GM21825 (cell line): Measurements from ENCODE around the gene TNFSF9.

ENCODE experiments used
- ATAC-seq: cut with Tn5 transposase; IDR thresholded peaks from one replicate; pipeline ENCODE4 v1.9.1; 2021; ENCODE audit warnings: mild to moderate bottlenecking, moderate library complexity; ENCODE audit not compliant: unreplicated experiment

Gene TNFSF9, protein sequence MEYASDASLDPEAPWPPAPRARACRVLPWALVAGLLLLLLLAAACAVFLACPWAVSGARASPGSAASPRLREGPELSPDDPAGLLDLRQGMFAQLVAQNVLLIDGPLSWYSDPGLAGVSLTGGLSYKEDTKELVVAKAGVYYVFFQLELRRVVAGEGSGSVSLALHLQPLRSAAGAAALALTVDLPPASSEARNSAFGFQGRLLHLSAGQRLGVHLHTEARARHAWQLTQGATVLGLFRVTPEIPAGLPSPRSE

GRCh38 chr19:6530386-6531162, at the start of gene TNFSF9:
Gene TNFSF9 (plus strand): TSS chr19:6531026. CDS start chr19:6531037, 11 bp downstream.
- peak; percentile 27 for ATAC-seq

DNA sequence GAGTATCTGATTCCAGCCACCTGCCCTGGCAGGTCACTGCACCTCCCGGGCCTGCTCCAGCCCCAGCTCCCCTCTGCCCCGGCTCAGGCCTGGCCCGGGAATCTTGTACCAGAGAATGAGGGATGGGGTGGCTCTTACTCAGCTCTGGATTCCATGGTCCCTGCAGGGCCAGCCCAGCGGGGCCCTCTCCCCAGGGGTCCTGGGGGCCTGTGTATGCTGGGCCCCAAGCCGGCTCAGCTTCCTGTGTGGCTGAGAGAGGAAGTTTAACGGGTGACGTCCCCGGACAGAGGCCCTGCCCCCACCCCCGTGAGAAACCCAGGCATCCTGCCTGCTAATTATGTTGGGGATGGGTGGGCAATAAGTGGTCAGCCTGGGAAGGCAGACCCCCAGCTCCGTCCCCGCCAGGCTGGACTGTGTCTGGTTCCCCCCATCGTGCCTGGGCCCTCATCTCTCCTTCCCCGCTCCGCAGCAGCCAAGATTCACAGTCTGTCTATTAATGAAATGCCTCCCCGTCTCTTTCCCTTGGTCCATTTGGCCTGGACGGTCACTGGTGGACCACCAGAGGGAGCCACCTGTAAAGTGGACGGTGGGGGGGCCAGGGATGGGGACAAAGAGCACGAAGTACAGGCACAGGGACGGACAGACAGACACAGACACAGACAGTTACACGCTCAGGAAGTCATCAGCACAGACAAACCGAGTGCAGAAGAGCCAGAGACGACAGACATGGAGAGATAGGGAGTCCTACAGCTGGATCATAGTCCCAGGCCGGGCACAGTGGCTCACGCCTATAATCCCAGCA, 49.1 kb upstream of the TNFSF9 start, which contains the start of gene DENND1C:
Gene DENND1C (minus strand): TSS at position 247 of the 802 bp plus-strand sequence. CDS start 92 bp downstream, at position 155.
- peak; percentile 57 for ATAC-seq

GRCh38 chr19:6482343-6482686, 48.5 kb upstream of the TNFSF9 start:
- no peak for ATAC-seq

DNA sequence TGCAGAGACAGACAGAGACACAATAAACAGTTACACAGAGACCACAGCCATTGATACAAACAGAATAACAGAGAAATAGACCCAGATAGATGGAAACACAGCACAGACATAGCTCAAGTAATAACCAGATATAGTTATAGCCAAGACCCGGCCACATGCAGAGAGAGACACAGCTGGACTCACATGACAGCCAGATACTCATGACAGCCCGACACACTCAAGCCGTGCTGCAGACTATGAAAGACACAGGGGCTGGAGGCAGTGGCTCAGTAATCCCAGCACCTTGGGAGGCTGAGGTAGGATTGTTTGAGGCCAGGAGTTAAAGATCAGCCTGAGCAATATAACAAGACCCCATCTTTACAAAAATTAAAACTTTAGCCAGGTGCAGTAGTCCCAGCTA, 47.6 kb upstream of the TNFSF9 start:
- no peak for ATAC-seq

DNA sequence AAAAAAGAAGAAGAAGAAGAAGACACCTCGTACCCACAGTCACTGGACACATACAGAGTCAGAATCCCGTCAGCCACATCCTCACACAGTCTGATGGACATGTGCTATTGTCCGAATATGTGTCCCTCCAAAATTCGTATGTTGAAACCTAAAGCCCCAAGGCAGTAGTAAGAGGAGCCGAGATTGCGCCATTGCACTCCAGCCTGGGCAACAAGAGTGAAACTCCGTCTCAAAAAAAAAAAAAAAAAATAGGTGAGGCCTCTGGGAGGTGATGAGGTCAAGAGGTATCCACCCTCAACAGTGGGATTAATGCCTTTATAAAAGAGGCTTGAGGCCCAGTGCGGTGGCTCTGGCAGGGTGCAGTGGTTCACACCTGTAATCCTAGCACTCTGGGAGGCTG, 46.6 kb upstream of the TNFSF9 start:
- ATAC-seq, result no peak

- no peak for ATAC-seq
Measured at GRCh38 chr19:6484831-6485230, 46.0 kb upstream of the TNFSF9 start.

GRCh38 chr19:6489278-6490061, 41.4 kb upstream of the TNFSF9 start:
- ATAC-seq, result peak; percentile 58

GRCh38 chr19:6490134-6490533, 40.7 kb upstream of the TNFSF9 start:
- no peak for ATAC-seq

- no peak for ATAC-seq
Measured at GRCh38 chr19:6491802-6492592, 38.8 kb upstream of the TNFSF9 start.

DNA sequence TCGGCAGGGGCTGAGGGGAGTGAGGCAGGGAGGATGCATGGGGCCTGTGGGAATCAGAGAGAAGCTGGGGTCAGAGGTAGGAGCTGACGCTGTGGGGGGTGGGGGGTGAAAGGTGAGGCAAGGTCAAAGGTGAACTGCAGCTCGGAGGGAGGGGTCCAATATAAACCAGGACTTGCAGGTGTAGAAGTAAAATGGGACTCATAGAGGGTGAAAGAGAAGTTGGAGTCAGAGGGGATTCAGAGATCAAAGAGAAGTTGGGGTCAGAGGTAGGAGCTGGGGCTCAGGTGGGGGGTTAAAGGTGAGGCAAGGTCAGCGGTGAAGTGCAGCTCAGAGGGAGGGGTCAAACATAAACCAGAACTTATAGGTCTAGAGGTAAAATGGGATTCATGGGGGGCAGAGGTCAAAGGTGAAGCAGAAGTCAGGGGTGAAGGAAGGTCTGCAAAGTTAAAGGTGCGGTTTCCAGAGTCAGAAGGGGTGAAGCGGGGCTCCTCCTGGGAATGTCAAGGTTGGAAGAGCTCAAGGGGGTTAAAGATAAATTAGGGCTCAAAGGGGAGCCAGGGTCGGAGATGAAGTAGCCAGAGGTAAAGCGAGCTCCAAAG, 36.3 kb upstream of the TNFSF9 start:
- no peak for ATAC-seq

DNA sequence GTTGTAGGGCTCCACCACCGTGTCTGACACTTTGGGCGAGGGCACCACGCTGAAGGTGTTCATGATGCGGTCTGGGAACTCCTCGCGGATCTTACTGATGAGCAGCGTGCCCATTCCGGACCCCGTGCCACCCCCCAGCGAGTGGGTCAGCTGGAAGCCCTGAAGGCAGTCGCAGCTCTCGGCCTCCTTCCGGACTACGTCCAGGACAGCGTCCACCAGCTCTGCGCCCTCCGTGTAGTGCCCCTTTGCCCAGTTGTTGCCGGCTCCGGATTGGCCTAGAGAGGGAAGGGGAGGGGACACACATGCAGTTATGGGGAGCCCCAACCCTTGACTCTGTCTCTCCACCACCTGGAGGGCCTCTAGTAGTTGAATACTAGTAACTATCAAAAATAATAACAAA, 34.9 kb upstream of the TNFSF9 start:
- ATAC-seq, result no peak

GRCh38 chr19:6498294-6499036, 32.4 kb upstream of the TNFSF9 start:
- no peak for ATAC-seq

DNA sequence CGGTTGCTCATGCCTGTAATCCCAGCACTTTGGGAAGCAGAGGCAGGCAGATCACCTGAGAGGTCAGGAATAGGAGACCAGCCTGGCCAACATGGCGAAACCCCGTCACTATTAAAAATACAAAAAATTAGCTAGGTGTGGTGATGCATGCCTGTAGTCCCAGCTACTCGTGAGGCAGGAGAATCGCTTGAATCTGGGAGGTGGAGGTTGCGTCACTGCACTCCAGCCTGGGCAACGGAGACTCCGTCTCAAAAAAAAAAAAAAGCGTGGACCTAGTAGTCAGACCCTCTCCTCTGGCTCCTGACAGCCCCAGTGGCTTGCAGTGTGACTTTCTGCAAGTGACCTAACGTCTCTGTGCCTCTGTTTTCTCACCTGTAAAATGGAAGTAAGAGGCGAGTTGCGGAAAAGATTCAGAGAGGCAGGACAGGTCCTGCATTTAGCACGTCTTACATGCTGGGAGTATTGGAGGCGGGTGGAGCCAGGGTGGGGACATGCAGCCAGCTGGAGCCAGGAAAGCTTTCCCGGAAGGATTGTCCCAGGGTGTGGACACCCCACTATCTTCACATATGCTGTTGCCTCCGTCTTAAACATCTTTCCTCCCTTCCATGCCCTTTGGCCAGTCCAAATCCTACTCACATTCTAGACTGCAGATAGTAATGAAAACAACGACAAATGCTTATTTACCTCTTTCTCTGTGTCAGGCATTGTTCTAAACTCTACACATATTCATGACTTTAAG, 31.6 kb upstream of the TNFSF9 start:
- ATAC-seq, result no peak

- no peak for ATAC-seq
Measured at GRCh38 chr19:6500837-6501739, 29.7 kb upstream of the TNFSF9 start.

DNA sequence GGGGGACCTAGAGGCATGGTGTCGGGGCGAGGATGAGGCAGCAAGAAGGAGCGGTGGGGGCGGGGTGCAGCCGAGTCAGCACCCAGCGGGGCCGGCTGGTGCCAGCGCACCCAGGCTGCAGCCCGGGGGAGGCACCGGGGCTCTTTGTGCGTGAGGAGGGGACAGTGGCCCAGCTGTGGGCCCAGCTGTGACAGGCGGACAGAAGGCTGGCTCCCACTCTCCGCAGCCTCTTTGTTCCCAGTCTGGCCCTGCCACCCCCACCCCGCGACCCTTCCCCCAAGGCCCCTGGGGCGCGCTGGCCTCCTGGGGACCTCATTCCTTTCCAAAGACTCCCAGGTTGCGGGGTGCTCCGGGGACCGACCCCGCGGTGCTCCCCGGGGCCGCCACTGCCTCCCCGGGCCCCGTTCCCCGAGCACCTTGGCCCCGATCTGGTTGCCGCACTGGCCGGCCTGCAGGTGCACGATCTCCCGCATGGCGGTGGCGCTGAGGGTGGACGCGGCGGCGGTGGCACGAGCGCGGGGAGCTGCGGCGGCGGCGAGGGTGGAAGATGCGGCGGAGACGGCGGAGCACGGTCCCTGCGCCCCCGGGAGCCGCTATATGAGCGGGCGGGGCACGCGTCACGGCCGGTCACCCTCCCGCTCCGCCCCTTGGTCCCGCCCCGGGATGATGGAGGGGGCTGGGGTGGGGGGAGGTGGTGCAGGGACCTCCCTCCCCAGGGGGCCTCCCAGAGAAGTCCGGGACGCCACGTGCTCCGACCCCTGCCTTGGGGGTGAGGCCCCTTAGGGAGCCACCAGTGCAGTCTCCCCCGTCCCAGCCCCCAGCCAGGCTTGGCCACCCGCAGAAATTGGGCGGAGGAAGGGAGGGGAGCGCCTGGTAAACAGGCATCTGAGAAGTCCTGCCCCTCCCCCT, 28.8 kb upstream of the TNFSF9 start, which contains the start of gene TUBB4A:
Gene TUBB4A (minus strand): TSS at position 570 of the 909 bp plus-strand sequence. CDS start 97 bp downstream, at position 473.
- no peak for ATAC-seq
